Endodermal cell (in vitro differentiated cells): ENCODE measurements around the gene MYRIP. TPM values are rescaled to one million over a fixed set of nuclear protein-coding genes. Genes with fewer than 3 reads are reported as not detected.

ENCODE experiments used
- DNase-seq: peaks from one replicate; pipeline ENCODE4 v3.0.0-alpha.2; 2017
- H3K27ac ChIP-seq: 2 replicates; pipeline ENCODE4 v1.5.1; 2013; ENCODE audit warnings: mild to moderate bottlenecking, low read depth, low read length, moderate library complexity
- H3K27me3 ChIP-seq: 2 replicates; pipeline ENCODE4 v1.6.1; 2013; ENCODE audit warnings: mild to moderate bottlenecking, low read length, moderate library complexity; ENCODE audit not compliant: insufficient read depth, control insufficient read depth, poor library complexity, severe bottlenecking
- H3K36me3 ChIP-seq: 2 replicates; pipeline ENCODE4 v1.7.0; 2013; ENCODE audit warnings: mild to moderate bottlenecking, low read length, moderate library complexity; ENCODE audit not compliant: control insufficient read depth, insufficient read depth
- H3K4me1 ChIP-seq: one replicate; pipeline ENCODE4 v1.7.0; 2013; ENCODE audit warnings: low read length; ENCODE audit not compliant: control insufficient read depth, insufficient read depth
- H3K4me3 ChIP-seq: 2 replicates; pipeline ENCODE4 v1.5.1; 2013; ENCODE audit warnings: mild to moderate bottlenecking, low read length, moderate library complexity
- H3K9ac ChIP-seq: 2 replicates; pipeline ENCODE4 v1.6.1; 2013; ENCODE audit warnings: mild to moderate bottlenecking, low read length, moderate library complexity; ENCODE audit not compliant: poor library complexity, severe bottlenecking; ENCODE audit errors: extremely low read depth
- H3K9me3 ChIP-seq: 2 replicates; pipeline ENCODE4 v1.6.1; 2013; ENCODE audit warnings: mild to moderate bottlenecking, low read length, moderate library complexity; ENCODE audit not compliant: control insufficient read depth
- H3K27ac Mint-ChIP-seq: 2 replicates; pipeline ENCODE4 v1.8.0; 2020; ENCODE audit warnings: mixed read lengths
- H3K27me3 Mint-ChIP-seq: 2 replicates; pipeline ENCODE4 v1.8.0; 2021; ENCODE audit warnings: mild to moderate bottlenecking, mixed read lengths; ENCODE audit not compliant: insufficient read depth
- H3K36me3 Mint-ChIP-seq: 2 replicates; pipeline ENCODE4 v1.8.0; 2020; ENCODE audit warnings: low read depth, mixed read lengths
- H3K4me1 Mint-ChIP-seq: 2 replicates; pipeline ENCODE4 v1.8.0; 2020; ENCODE audit warnings: mixed read lengths
- H3K4me3 Mint-ChIP-seq: 2 replicates; pipeline ENCODE4 v1.8.0; 2020; ENCODE audit warnings: mild to moderate bottlenecking, moderate library complexity, mixed read lengths
- H3K9me3 Mint-ChIP-seq: 2 replicates; pipeline ENCODE4 v1.8.0; 2020; ENCODE audit warnings: mild to moderate bottlenecking, mixed read lengths
- WGBS, 2 experiments: methylation state at CpG; one replicate each; pipeline versions ENCODE4 v1.1.5 to v1.1.7; 2013; ENCODE audit warnings: missing lambda C conversion rate in 2 of 2, mixed read lengths in 1 of 2; ENCODE audit not compliant: insufficient coverage in 1 of 2, insufficient read length in 1 of 2; 5-methylcytosine and 5-hydroxymethylcytosine counted together
- total RNA-seq, 2 donors: library from RNA; stranded (reverse); fragmentation: NEBNext Ultra II Directional in 1 of 2; extraction: Animal tissue kit (Norgen Biotek cat#: 25700) in 1 of 2; gene quantifications; 2 replicates in 1 of 2; 3 replicates in 1 of 2; pipeline ENCODE4 v1.2.1, GENCODE V29; 2021
- TF ChIP-seq, protein P1 (sequence below): fragments of 200-600 bp; sonication (generic); conservative IDR thresholded peaks from 2 replicates; pipeline ENCODE4 v1.5.0; 2021; ENCODE audit warnings: antibody characterized with exemption, mild to moderate bottlenecking

MYRIP gene
- total RNA-seq, 2 donors from 2014 or later: 4.3 to 4.6 TPM

DNA sequence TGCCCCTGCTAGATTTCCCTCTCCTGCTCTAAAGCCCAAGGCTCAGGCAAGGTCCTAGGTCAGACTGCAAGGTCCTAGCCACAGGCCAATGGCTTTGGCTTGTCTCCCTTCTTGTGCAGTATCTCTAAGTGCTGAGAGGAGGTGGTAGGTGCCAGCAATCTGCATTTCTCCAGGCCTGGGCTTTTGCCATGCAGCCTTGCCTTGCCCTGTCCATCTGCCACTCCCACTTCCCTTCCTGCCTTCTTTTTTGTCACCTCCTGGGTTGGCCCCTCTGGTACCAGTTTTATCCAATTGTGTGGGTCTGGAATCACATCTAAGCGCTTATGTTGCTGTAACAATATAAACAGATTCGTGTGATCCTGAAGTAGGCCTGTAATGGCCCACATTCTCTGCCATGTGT is 109.9 kb downstream of the MYRIP start:
- no peak overlapping the region for H3K27ac ChIP-seq
- no peaks in the 10 kb centered on the region for H3K9me3 ChIP-seq
- no peak overlapping the region for H3K27ac Mint-ChIP-seq
- H3K4me1 ChIP-seq: no peaks in the 10 kb centered on the region
- DNase-seq: no peak
- no peak overlapping the region for H3K4me3 ChIP-seq
- no peak overlapping the region for H3K9ac ChIP-seq
- no peaks in the 10 kb centered on the region for H3K27me3 Mint-ChIP-seq
- H3K9me3 Mint-ChIP-seq: no peaks in the 10 kb centered on the region
- no peak overlapping the region for H3K4me3 Mint-ChIP-seq
- H3K4me1 Mint-ChIP-seq: no peaks in the 10 kb centered on the region
- 95% methylated on average over 2 of the region's 2 CpGs; no CpG with 5 or more reads in 1 of the 2 experiments for WGBS, 2 experiments
- no peaks in the 10 kb centered on the region for H3K36me3 Mint-ChIP-seq
- H3K36me3 ChIP-seq: no peaks in the 10 kb centered on the region
- no peaks in the 10 kb centered on the region for H3K27me3 ChIP-seq
- TF ChIP-seq, protein P1, sequence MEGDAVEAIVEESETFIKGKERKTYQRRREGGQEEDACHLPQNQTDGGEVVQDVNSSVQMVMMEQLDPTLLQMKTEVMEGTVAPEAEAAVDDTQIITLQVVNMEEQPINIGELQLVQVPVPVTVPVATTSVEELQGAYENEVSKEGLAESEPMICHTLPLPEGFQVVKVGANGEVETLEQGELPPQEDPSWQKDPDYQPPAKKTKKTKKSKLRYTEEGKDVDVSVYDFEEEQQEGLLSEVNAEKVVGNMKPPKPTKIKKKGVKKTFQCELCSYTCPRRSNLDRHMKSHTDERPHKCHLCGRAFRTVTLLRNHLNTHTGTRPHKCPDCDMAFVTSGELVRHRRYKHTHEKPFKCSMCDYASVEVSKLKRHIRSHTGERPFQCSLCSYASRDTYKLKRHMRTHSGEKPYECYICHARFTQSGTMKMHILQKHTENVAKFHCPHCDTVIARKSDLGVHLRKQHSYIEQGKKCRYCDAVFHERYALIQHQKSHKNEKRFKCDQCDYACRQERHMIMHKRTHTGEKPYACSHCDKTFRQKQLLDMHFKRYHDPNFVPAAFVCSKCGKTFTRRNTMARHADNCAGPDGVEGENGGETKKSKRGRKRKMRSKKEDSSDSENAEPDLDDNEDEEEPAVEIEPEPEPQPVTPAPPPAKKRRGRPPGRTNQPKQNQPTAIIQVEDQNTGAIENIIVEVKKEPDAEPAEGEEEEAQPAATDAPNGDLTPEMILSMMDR: no peak

DNA sequence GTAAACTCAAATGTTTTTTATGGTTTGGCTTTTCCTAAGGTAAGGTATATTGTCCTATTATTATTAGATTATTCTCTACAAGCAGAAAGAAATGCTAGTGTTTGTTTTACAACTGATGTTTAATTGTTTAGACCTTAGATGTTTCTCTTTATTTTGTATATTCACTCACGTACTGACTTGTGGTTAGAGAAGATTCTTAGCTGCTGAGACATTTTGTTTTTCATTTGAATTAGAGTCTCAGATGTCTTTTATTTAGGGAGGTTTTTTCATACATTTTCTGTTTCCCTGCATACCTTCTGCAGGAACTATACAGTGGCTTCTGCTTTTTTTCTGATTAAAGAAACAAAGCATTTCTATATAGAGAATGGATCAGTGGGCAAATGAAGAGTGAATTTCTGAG is 110.9 kb downstream of the MYRIP start:
- Histone ChIP-seq H3K4me1 (no peaks in the 10 kb centered on the region), H3K36me3 (no peaks in the 10 kb centered on the region), H3K27me3 (no peaks in the 10 kb centered on the region), H3K9ac (no peak overlapping the region), H3K4me3 (no peak overlapping the region), H3K27ac (no peak overlapping the region), H3K9me3 (no peaks in the 10 kb centered on the region)
- Mint-ChIP-seq H3K4me3 (no peak overlapping the region), H3K27me3 (no peaks in the 10 kb centered on the region), H3K36me3 (no peaks in the 10 kb centered on the region), H3K27ac (no peak overlapping the region), H3K4me1 (no peaks in the 10 kb centered on the region), H3K9me3 (no peaks in the 10 kb centered on the region)
- no peak for DNase-seq
- 100% methylated on average over 1 of the region's 1 CpG; no CpG with 5 or more reads in 1 of the 2 experiments for WGBS, 2 experiments
- TF ChIP-seq, protein P1: no peak

GRCh38 chr3:39927479-39927878 is 118.1 kb downstream of the MYRIP start:
- H3K27ac ChIP-seq: no peak overlapping the region
- no peak overlapping the region for H3K9ac ChIP-seq
- H3K9me3 ChIP-seq: no peaks in the 10 kb centered on the region
- DNase-seq: no peak
- H3K36me3 ChIP-seq: no peaks in the 10 kb centered on the region
- no peak overlapping the region for H3K4me3 ChIP-seq
- Mint-ChIP-seq H3K36me3 (no peaks in the 10 kb centered on the region), H3K27me3 (no peaks in the 10 kb centered on the region), H3K27ac (no peak overlapping the region), H3K4me1 (no peaks in the 10 kb centered on the region), H3K4me3 (no peak overlapping the region), H3K9me3 (no peaks in the 10 kb centered on the region)
- 40 to 44% methylated on average over 2 of the region's 2 CpGs for WGBS, 2 experiments
- no peaks in the 10 kb centered on the region for H3K27me3 ChIP-seq
- TF ChIP-seq, protein P1: no peak
- no peaks in the 10 kb centered on the region for H3K4me1 ChIP-seq
